B cell (primary cell): ENCODE results near the gene NCBP2. TPM values are rescaled to one million over a fixed set of nuclear protein-coding genes. Genes with fewer than 3 reads are reported as not detected.

Source experiments
- ATAC-seq: fragments of 200-7000 bp; cut with Tn5 transposase; one replicate; pipeline ENCODE4 v1.10.0; 2021; ENCODE audit warnings: low read depth, mild to moderate bottlenecking, moderate number of reproducible peaks, moderate library complexity
- CTCF ChIA-PET: fragments of 350-600 bp; sonication (Branson Sonifier 250); formaldehyde crosslinking; loops from one replicate; lab custom pipeline; 2021; ENCODE audit warnings: antibody characterized with exemption, inconsistent platforms; lab: Charles Lee
- POLR2A ChIA-PET: fragments of 350-600 bp; sonication (Branson Sonifier 250); formaldehyde crosslinking; loops from one replicate; lab custom pipeline; 2021; ENCODE audit warnings: antibody characterized with exemption; lab: Charles Lee
- DNase-seq: peaks from one replicate; pipeline ENCODE4 v3.0.0; 2013
- H2AFZ ChIP-seq: 2 replicates; pipeline ENCODE4 v1.6.1; 2012; ENCODE audit warnings: mild to moderate bottlenecking, low read depth, low read length; ENCODE audit not compliant: insufficient read depth, poor library complexity, severe bottlenecking
- H3K27ac ChIP-seq, 2 donors: 1 replicate in 1 of 2; 2 replicates in 1 of 2; pipeline ENCODE4 v1.5.1; 2012 to 2013; ENCODE audit warnings: low read length in 2 of 2, mild to moderate bottlenecking in 2 of 2, moderate library complexity in 1 of 2
- H3K27me3 ChIP-seq, 4 experiments: fragments of 200-600 bp in 1 of 4; sonication (generic) in 1 of 4; replicated peaks in 1 of 4; 1 replicate in 2 of 4; 2 replicates in 2 of 4; pipeline versions ENCODE4 v1.6.1 to v1.7.0; 2013 to 2016; ENCODE audit warnings: low read length in 3 of 4, mild to moderate bottlenecking in 2 of 4, mixed read lengths in 1 of 4, moderate library complexity in 1 of 4; ENCODE audit not compliant: insufficient read depth in 4 of 4, control insufficient read depth in 3 of 4; ENCODE audit errors: control extremely low read depth in 1 of 4
- H3K36me3 ChIP-seq, 2 experiments: replicated peaks in 1 of 2; 1 replicate in 1 of 2; 2 replicates in 1 of 2; pipeline versions ENCODE4 v1.6.1 to v1.7.1; 2013; ENCODE audit warnings: low read length in 1 of 2; ENCODE audit not compliant: insufficient read depth in 2 of 2, control insufficient read depth in 1 of 2; ENCODE audit errors: control extremely low read depth in 1 of 2, extremely low read depth in 1 of 2
- H3K4me1 ChIP-seq, 2 donors: fragments of 200-600 bp in 1 of 2; sonication (generic) in 1 of 2; 1 replicate in 1 of 2; 2 replicates in 1 of 2; pipeline versions ENCODE4 v1.5.1 to v1.6.1; 2013 to 2017; ENCODE audit warnings: low read length in 2 of 2; ENCODE audit not compliant: control insufficient read depth in 2 of 2, insufficient read depth in 2 of 2
- H3K4me2 ChIP-seq: replicated peaks from 2 replicates; pipeline ENCODE3; 2012; ENCODE audit warnings: mild to moderate bottlenecking, low read depth, low read length; ENCODE audit not compliant: poor library complexity, severe bottlenecking
- H3K4me3 ChIP-seq, 5 experiments: fragments of 200-600 bp in 1 of 5; sonication (generic) in 1 of 5; 1 replicate in 3 of 5; 2 replicates in 2 of 5; pipeline versions ENCODE4 v1.5.1 to v1.7.0; 2011 to 2016; ENCODE audit warnings: low read length in 4 of 5, mild to moderate bottlenecking in 4 of 5, low read depth in 2 of 5, control low read depth in 1 of 5, moderate library complexity in 1 of 5; ENCODE audit not compliant: insufficient read depth in 1 of 5; ENCODE audit errors: control extremely low read depth in 1 of 5, extremely low read depth in 1 of 5
- H3K79me2 ChIP-seq: fragments of 200-600 bp; sonication (generic); one replicate; pipeline ENCODE4 v1.6.0; 2016; ENCODE audit warnings: low read length; ENCODE audit not compliant: control insufficient read depth, insufficient read depth
- H3K9ac ChIP-seq: fragments of 200-600 bp; sonication (generic); 2 replicates; pipeline ENCODE4 v1.6.1; 2017; ENCODE audit warnings: mild to moderate bottlenecking, low read length, moderate library complexity
- H3K9me3 ChIP-seq, 3 donors: one replicate each; pipeline versions ENCODE4 v1.6.1 to v1.7.1; 2013; ENCODE audit warnings: low read length in 2 of 3; ENCODE audit not compliant: control insufficient read depth in 2 of 3, insufficient read depth in 1 of 3; ENCODE audit errors: control extremely low read depth in 1 of 3
- H4K20me1 ChIP-seq: 2 replicates; pipeline ENCODE4 v1.6.0; 2012; ENCODE audit warnings: mild to moderate bottlenecking, low read length; ENCODE audit not compliant: insufficient read depth, control insufficient read depth, poor library complexity, severe bottlenecking
- H3K27ac Mint-ChIP-seq: one replicate; pipeline ENCODE4 v1.8.0; 2021; ENCODE audit warnings: mixed read lengths
- H3K27me3 Mint-ChIP-seq: one replicate; pipeline ENCODE4 v1.8.0; 2021; ENCODE audit warnings: mixed read lengths
- H3K4me1 Mint-ChIP-seq: one replicate; pipeline ENCODE4 v1.8.0; 2021; ENCODE audit warnings: mixed read lengths
- H3K4me3 Mint-ChIP-seq: one replicate; pipeline ENCODE4 v1.8.0; 2021; ENCODE audit warnings: mixed read lengths
- H3K9me3 Mint-ChIP-seq: one replicate; pipeline ENCODE4 v1.8.0; 2022; ENCODE audit warnings: mixed read lengths; ENCODE audit not compliant: insufficient read depth
- EZH2 ChIP-seq: IDR thresholded peaks from 2 replicates; pipeline ENCODE4 v1.6.1; 2012; ENCODE audit warnings: borderline replicate concordance, low read depth, mild to moderate bottlenecking, moderate library complexity, low read length; ENCODE audit not compliant: insufficient read depth, poor library complexity, severe bottlenecking
- WGBS: methylation state at CpG from one replicate; pipeline ENCODE4 v1.1.5; 2013; ENCODE audit warnings: missing lambda C conversion rate; ENCODE audit not compliant: insufficient coverage; 5-methylcytosine and 5-hydroxymethylcytosine counted together
- intact Hi-C: fragments of 100-400 bp; cut with micrococcal nuclease; formaldehyde crosslinking; loops from one replicate; pipeline ENCODE4 v1.10.0; 2022
- polyA plus RNA-seq: library from polyadenylated mRNA; depleted of rRNA; stranded (reverse); fragments of >200 nt; gene quantifications from 2 replicates; pipeline ENCODE4 v1.2.3, GENCODE V29; 2012
- total RNA-seq, 2 donors: library from RNA; stranded (reverse); fragments of 120-200 nt in 1 of 2; gene quantifications; 1 replicate in 1 of 2; 2 replicates in 1 of 2; pipeline versions ENCODE4 v1.2.3 to v1.2.4, GENCODE V29; 2013 to 2022
- TF ChIP-seq, protein P1 (sequence below): fragments of 200-600 bp; IDR thresholded peaks from one replicate; pipeline ENCODE4 v1.8.0; 2022; ENCODE audit warnings: antibody characterized with exemption, mild to moderate bottlenecking

Gene NCBP2
- total and polyA plus RNA-seq, 2 donors (not counting 1 experiment from before 2014, with no cell fraction given): 25.5 to 95.0 TPM

DNA sequence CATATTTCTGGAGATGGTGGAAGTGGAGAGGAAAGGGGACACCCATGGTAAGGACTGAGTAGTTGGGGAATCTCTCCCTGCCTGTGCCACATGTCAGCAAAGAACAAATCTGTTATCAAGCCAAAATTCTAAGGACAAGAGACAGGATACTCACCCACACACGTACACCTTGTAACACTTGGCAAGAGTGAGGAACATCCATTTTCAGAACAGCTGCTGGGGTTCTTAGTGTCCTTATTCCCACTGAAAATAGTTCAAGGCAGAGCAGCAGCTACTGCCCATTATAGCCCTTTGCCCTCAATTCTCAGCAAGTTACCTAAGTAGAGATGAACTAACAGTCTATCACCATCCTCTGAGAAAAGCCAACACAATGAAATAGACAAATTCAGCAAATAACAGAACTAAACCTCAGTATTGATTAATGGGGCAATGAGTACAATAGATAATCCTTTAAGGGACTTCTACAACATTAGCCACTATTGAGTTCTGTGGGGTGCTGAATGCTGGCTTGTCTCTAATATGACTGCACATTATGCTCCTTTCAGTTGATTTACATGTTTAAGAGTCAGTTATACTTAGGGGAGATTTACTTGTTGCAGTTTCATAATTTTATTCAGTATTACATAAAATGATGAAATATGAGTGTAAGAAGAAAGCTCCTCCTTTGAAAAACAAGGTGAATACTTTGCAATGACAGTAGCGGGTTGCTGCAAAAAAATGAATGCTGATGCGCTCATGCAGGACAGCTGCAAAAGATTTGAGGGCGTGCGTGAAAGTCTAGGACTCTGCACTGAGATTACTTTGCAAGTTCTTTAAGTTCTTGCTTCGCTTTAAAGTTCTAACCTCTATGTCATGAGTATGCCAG is 52.3 kb downstream of the NCBP2 start:
- no peak for TF ChIP-seq EZH2
- intact Hi-C loops: no loop called here
- Histone ChIP-seq H3K9ac (no peak overlapping the region), H3K4me1 (no peaks in the 10 kb centered on the region), H3K27ac (no peak overlapping the region), H3K9me3 (no peaks in the 10 kb centered on the region), H3K27me3 (no peaks in the 10 kb centered on the region), H3K4me3 (no peak overlapping the region), H3K79me2 (peaks cover 88% of the 10 kb centered on the region), H2AFZ (no peak overlapping the region), H3K4me2 (no peak overlapping the region), H4K20me1 (peaks cover 41% of the 10 kb centered on the region), H3K36me3 (peaks cover 0 to 17% of the 10 kb centered on the region in 2 experiments)
- no peaks in the 10 kb centered on the region for H3K27me3 Mint-ChIP-seq
- H3K4me3 Mint-ChIP-seq: no peak overlapping the region
- H3K27ac Mint-ChIP-seq: no peak overlapping the region
- H3K9me3 Mint-ChIP-seq: no peaks in the 10 kb centered on the region
- POLR2A ChIA-PET: no interaction called here
- 98% methylated on average over 5 of the region's 6 CpGs for WGBS
- CTCF ChIA-PET: no interaction called here
- DNase-seq: no peak
- ATAC-seq: no peak
- peaks cover 7% of the 10 kb centered on the region for H3K4me1 Mint-ChIP-seq

DNA sequence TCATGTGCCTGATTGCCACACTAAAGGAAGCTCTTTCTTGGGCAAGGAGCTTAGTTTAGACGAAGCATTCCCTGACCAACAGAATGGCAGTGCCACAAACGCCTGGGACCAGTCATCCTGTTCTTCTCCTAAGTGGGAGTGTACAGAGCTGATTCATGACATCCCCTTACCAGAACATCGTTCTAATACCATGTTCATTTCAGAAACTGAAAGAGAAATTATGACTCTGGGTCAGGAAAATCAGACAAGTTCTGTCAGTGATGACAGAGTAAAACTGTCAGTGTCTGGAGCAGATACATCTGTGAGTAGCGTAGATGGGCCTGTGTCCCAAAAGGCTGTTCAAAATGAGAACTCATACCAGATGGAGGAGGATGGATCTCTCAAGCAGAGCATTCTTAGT is 56.2 kb downstream of the NCBP2 start:
- Mint-ChIP-seq H3K4me1 (peaks cover 18% of the 10 kb centered on the region), H3K4me3 (no peak overlapping the region), H3K9me3 (no peaks in the 10 kb centered on the region), H3K27me3 (no peaks in the 10 kb centered on the region), H3K27ac (no peak overlapping the region)
- TF ChIP-seq EZH2: no peak
- TF ChIP-seq, protein P1, sequence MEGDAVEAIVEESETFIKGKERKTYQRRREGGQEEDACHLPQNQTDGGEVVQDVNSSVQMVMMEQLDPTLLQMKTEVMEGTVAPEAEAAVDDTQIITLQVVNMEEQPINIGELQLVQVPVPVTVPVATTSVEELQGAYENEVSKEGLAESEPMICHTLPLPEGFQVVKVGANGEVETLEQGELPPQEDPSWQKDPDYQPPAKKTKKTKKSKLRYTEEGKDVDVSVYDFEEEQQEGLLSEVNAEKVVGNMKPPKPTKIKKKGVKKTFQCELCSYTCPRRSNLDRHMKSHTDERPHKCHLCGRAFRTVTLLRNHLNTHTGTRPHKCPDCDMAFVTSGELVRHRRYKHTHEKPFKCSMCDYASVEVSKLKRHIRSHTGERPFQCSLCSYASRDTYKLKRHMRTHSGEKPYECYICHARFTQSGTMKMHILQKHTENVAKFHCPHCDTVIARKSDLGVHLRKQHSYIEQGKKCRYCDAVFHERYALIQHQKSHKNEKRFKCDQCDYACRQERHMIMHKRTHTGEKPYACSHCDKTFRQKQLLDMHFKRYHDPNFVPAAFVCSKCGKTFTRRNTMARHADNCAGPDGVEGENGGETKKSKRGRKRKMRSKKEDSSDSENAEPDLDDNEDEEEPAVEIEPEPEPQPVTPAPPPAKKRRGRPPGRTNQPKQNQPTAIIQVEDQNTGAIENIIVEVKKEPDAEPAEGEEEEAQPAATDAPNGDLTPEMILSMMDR: no peak
- no peaks in the 10 kb centered on the region for H3K27me3 ChIP-seq
- intact Hi-C loops: no loop called here
- H3K4me3 ChIP-seq: no peak overlapping the region
- peaks cover 0 to 20% of the 10 kb centered on the region in 2 experiments for H3K36me3 ChIP-seq
- H2AFZ ChIP-seq: no peak overlapping the region
- DNase-seq: no peak
- H3K9me3 ChIP-seq: no peaks in the 10 kb centered on the region
- ChIA-PET CTCF (interaction anchor here (1.5 kb wide), 1 partner anchor 276 kb away, joined by 5 read pairs; no protein-coding TSS in a partner anchor), POLR2A (interaction anchor here (0.6 kb wide), 1 partner anchor 38 kb away, joined by 5 read pairs; no protein-coding TSS in a partner anchor)
- H3K27ac ChIP-seq: no peak overlapping the region
- H3K4me2 ChIP-seq: no peak overlapping the region
- peaks cover 49% of the 10 kb centered on the region for H4K20me1 ChIP-seq
- no peak overlapping the region for H3K9ac ChIP-seq
- H3K79me2 ChIP-seq: peaks cover 92% of the 10 kb centered on the region
- peaks cover 0 to 5% of the 10 kb centered on the region in 2 donors for H3K4me1 ChIP-seq
- ATAC-seq: no peak
- WGBS: 73% methylated on average over 3 of the region's 4 CpGs

Other genes with a start within 250 kb of the NCBP2 start
- gene CEP19, start 230.3 kb downstream of the NCBP2 start, total RNA-seq: 4.6 and 5.0 TPM in 2 replicates
- 0.45 and 1.8 TPM in 2 replicates for gene CEP19, start 230.3 kb downstream of the NCBP2 start, polyA plus RNA-seq
- gene PIGX, start 230.2 kb downstream of the NCBP2 start, total RNA-seq: 18.9 and 21.5 TPM in 2 replicates
- gene PIGX, start 230.2 kb downstream of the NCBP2 start, polyA plus RNA-seq: 4.9 and 9.6 TPM in 2 replicates
- gene PAK2, start 202.7 kb downstream of the NCBP2 start, total RNA-seq: 81.7 and 97.7 TPM in 2 replicates
- gene PAK2, start 202.7 kb downstream of the NCBP2 start, polyA plus RNA-seq: 16.4 and 18.1 TPM in 2 replicates
- 51.5 and 58.4 TPM in 2 replicates for gene SENP5, start 74.6 kb downstream of the NCBP2 start, total RNA-seq
- 9.2 and 9.7 TPM in 2 replicates for gene SENP5, start 74.6 kb downstream of the NCBP2 start, polyA plus RNA-seq
- 3.9 TPM in 2 replicates for gene PIGZ, start 26.3 kb upstream of the NCBP2 start, total RNA-seq
- gene PIGZ, start 26.3 kb upstream of the NCBP2 start, polyA plus RNA-seq: 2.0 and 2.2 TPM in 2 replicates
- gene MELTF, start 87.3 kb upstream of the NCBP2 start, total RNA-seq: 2.9 and 3.2 TPM in 2 replicates
- gene MELTF, start 87.3 kb upstream of the NCBP2 start, polyA plus RNA-seq: 0.07 and 0.13 TPM in 2 replicates